Upper lobe of left lung (tissue), 4 donors: ENCODE measurements around the gene SLC6A19.

Experiments
- EP300 ChIP-seq, 4 donors: sonication (generic); formaldehyde crosslinking; IDR thresholded peaks; one replicate each; pipeline ENCODE4 v1.5.1; 2017; ENCODE audit warnings: antibody characterized with exemption in 4 of 4, control low read depth in 2 of 4
- POLR2A ChIP-seq, 4 donors: fragments of 450-650 bp; IDR thresholded peaks; one replicate each; pipeline ENCODE4 v1.5.1; 2016 to 2017; ENCODE audit warnings: antibody characterized with exemption in 4 of 4, mild to moderate bottlenecking in 2 of 4
- POLR2AphosphoS5 ChIP-seq, 2 donors: sonication (generic); formaldehyde crosslinking; IDR thresholded peaks; one replicate each; pipeline ENCODE4 v1.5.1; 2017; ENCODE audit warnings: antibody characterized with exemption in 2 of 2

GRCh38 chr5:1164696-1165630 lies 36.4 kb upstream of the SLC6A19 start:
- TF ChIP-seq POLR2AphosphoS5 (IDR thresholded peaks at IDR 0.05) (no peak), POLR2A (IDR thresholded peaks at IDR 0.05) (no peak), EP300 (IDR thresholded peaks at IDR 0.05) (no peak)
